Stimulated activated CD4-positive, alpha-beta T cell treated with anti-CD3 and anti-CD28 coated beads, Interleukin-2, amount 100 ng/mL, for 48 hours (primary cell): ENCODE data around the gene TMEM203.
"Not testable (repeated sequence)": the region's sequence is repeated elsewhere in the genome, so short reads cannot be mapped to it uniquely, and the experiment has no call there.

Experiments
- DNase-seq, 2 donors: peaks; one replicate each; pipeline ENCODE4 v3.0.0-alpha.2; 2020

TMEM203 gene

DNA sequence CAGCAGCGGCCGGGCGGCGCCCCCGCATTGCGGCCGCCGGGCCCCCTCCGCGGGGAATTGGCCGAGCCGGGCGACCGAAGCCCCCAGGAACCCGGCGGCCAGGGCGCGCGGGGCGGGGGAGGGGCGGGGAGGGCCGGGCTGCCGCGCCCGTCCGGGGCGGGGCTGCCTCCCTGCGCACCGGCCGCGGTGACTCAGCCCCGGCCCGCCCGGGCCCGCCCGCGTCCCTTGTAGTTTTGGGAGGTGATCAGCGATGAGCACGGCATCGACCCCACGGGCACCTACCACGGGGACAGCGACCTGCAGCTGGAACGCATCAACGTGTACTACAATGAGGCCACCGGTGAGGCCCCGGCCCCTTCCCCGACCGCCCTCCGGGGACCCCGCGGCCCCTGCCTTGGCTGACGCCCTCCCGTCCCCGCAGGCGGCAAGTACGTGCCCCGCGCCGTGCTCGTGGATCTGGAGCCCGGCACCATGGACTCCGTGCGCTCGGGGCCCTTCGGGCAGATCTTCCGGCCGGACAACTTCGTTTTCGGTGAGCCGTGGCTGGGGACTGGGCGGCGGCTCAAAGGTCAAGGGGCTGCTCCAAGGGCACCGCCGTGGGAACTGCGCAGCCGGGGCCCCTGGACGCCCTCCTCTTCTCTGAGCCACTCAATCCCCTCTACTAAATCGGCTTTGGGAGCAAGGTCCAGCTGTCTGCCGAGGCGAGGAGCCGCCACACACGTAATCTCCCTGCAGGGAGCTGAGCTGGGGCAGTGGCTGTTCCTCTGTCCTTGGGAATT lies 36.2 kb upstream of the TMEM203 start:
- DNase-seq = peak; percentile 52

DNA sequence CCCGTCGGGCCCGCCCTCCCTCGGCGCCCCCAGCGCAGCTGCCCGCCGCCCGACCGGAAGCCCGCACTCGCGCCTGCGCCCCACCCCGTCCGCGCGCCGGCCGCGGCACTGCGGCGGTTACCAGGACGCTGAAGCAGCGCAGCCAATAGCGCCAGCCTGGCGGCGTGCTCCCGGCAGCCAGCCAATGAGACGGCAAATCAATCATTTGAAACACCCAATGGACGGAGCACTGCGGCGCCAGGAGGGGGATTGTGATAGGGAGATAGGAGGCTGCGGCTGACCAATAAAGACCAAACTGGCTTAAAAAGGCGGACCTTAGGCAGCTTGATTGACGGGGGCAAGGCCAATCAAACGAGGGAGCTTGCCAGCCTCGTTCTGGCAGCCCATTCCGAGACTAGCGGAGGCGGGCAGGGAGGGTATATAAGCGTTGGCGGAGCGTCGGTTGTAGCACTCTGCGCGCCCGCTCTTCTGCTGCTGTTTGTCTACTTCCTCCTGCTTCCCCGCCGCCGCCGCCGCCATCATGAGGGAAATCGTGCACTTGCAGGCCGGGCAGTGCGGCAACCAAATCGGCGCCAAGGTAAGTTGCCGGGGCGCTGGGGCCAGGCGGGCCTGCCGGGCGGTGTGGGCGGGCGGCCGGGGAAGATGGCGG lies 35.5 kb upstream of the TMEM203 start, which contains the start of gene TUBB4B:
Gene TUBB4B (plus strand): TSS at position 447 of the 649 bp plus-strand sequence. CDS start 74 bp downstream, at position 521.
- DNase-seq = peak; percentile 92 to 93

DNA sequence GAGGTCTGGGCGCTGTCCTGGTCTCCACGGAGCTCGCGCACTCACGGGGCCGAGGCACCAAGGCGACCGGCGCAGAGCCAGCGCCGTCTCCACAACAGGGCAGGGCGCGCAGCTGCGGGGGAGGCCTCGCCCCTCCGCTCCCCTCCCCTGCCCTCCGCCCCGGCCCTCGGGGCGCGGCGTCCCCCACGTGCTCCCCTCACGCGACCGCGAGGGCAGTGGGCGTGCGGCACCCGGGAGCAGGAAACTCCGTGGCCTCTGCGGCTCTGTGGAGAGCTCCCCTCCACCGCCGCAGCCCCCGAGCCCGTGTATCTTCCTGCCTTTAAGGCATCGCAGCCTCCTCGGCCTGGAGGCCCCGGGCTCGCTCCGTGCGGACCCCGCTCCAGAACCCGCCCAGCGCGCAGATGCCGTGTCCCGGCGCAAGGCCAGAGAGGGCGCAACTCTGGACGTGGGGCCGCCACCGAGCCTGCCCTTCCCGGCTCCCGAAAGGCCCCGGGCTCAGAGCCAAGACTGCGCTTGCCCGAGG lies 34.9 kb upstream of the TMEM203 start:
- DNase-seq = peak; percentile 49 to 51

DNA sequence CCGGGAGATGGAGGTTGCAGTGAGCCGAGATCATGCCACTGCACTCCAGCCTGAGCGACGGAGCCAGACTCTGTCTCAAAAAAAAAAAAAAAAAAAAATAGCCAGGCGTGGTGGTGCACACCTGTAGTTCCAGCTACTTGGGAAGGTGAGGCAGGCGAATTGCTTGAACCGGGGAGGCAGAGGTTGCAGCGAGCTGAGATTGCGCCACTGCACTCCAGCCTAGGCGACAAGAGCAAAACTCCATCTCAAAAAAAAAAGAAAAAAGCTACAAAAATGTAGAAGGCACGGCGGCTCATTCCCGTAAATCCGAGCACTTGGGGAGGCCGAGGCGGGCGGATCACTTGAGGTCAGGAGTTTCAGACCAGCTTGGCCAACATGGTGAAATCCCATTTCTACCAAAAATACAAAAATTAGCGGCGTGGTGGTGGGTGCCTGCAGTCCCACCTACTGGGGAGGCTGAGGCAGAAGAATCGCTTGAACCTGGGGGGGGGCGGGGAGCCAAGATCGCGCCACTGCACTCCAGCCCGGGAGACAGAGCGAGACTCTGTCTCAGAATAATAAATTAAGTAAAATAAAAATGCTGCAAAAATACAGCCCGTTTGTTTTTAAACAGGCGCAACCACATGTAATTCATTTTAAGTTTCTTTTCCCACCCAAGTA lies 34.2 kb upstream of the TMEM203 start:
- DNase-seq = not testable (repeated sequence)

DNA sequence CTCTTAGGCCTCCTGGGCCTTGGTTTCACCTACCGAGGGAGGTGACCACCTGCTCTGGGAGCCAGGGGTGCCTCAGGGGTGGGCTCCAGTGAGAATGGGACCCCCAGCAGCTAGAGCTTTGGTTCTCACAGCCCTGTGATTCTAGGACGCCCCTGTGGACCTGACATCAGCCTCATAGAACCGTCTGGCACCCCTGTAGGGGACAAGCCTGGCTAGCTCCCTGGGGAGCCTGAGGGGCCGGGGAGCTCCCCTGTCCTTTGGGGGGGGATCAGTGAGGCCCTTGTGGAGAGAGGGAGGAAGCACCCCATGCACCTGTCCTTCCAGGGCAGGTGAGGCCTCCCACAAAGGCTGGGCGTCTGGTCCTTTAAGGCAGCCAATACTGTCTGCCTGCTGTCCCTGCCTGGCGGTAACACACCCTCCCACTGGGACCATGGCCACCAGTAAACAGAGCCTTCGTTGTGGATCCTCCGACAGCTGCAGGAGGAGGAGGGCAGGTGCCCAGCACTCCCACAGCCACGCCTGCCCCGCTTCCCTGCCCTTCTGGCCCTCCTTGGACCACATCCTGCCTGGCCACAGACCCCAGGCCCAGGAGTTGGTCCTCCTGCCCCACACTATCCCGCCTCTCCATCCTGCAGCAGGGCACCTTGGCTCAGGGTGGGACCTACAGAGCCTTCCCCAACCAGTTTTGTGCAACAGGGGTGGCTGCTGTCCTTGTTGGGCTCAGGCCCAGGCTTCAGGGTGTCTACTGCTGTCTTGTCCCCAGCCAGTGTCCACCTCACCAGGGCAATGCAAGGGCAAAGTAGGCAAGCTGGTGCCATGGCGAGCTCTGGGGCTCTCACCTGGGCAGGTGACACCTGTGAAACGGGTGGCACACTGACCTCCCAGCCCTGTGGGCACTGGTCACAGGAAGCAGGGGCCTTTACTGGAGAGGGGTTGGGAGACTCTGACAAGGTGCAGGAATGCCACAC lies 32.6 kb upstream of the TMEM203 start:
- DNase-seq = no peak

DNA sequence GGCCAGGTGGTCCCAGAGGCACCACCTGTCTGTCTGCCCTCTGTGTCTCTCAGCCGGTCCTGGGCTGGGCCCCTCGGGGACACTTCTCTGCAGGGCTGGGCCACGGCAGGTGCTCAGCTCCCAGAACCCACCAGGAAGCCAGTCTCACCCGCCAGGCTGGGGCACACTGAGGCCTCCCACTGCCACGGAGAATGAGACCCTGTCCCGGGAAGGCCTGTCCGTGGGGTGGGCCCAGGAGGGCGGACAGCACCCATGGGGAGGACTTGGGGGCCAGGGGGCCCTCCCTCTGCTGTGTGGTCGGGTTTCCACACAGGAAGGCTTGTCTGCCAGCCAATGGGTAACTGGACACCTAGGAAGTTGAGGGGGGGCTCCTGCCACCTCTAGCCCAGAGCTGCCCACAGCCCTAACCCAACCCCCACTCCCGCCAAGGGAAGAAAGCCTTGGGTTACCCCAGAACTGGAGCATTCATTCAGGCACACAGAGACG lies 31.5 kb upstream of the TMEM203 start:
- DNase-seq = no peak

DNA sequence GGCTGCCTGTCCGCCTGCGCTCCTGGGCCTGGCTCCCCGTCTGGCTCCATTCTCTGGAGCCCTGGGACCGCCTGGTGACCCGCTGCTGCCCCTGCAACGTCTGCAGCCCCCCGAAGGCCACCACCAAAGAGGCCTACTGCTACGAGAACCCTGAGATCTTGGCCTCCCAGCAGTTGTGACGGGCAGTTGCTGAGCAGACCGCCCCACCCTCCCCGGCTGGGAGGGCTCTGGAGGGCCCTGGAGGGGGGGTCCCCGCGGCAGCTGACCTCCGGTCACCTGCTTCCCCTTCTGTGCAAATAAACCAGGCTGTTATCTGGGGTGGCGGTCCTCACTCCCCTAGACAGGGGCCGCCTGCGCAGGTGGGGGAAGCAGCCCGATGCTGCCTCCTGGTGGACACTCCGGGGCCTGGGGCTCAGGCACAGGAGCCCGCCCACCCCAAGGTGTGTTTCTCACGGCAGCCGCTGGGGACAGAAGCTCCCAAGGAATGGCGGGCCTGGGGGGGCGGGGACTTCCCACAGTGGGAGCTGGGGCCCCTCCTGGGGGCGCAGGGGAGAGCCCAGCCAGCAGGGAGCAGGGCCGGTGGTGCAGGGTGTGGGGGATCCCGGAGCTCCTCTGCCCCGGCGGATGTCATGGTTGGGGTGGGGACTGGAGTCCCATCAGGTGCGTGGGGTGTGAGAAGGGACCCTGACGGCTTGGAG lies 30.9 kb upstream of the TMEM203 start:
- peak; percentile 91 to 94 for DNase-seq

DNA sequence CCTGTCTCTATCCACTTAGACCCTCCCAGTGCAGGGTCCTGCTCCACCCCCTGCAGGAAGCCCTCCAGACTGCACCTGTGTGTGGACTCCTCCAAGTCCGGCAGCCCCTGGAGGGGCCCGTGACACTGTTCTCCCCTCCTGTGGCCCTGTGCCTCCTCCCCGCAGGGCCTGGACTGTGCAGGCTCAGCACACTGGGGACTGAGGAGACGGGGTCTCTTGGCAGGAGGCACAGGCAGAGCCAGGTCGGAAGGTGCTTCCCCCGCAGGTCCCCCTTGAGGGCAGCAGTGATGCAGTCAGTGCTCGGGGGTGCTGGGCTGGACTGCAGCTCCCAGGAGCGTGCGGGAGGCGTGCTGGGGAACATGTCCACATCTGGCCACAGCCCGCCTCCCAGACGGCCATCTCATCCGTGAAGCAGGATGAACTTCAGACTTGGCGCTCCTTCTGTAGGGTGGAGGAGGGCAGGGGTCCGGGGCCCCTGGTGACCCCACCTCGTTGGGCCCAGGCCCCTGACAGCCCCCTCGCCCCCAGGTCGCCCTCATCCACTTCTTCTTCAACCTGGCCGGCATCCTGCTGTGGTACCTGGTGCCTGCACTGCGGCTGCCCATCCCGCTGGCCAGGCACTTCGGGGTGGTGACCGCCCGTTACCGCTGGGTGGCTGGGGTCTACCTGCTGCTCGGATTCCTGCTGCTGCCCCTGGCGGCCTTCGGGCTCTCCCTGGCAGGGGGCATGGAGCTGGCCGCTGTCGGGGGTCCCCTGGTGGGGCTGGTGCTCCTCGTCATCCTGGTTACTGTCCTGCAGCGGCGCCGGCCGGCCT lies 30.2 kb upstream of the TMEM203 start:
- no peak for DNase-seq

DNA sequence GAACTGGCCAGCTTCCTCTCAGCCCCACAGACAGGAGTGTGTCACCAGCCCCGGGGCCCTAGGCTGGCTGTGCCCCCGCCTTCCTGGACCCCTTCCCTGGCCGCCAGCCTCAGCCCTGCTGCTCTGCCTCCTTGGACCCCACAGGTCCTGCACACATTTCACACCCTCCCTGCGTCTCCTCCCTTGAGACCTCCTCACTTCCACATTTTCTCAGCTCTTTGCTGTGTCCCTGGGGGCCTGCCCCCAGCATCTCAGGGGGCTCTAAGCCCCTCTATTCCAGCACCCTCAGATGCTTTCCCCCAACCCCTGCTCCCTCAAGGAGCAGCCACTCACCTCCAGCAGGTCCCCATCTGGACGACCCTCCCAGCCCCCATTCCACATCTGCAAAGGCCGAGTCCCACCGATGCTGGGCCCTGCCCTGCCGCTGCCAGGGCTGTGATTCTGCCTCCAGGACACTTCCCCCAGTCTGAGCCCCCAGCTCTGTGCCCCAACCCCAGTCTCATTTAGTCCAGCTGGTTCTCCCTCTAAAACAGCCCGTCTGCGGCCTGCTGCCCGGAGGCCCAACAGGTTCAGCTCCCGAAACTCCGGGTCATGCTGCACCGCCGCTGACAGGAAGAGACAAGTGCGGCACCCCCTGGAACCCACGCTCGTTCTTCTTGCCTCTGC lies 29.4 kb upstream of the TMEM203 start:
- no peak for DNase-seq

DNA sequence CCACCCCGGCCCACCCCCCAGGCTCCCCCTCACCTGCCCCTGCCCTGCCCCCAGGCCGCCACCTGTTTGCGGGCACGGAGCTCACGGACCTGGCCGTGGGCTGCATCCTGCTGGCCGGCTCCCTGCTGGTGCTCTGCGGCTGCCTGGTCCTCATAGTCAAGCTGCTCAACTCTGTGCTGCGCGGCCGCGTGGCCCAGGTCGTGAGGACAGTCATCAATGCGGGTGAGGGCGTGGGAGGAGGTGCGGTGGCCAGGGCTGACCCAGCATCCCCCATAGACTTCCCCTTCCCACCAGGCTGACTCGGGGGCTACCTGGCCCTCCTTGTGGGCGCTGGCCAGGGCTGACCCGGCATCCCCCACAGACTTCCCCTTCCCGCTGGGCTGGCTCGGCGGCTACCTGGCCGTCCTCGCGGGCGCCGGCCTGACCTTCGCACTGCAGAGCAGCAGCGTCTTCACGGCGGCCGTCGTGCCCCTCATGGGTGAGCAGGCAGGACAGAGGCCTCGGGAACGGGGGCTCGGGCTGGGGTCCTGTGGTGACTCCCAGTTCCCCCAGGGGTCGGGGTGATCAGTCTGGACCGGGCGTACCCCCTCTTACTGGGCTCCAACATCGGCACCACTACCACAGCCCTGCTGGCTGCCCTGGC lies 28.7 kb upstream of the TMEM203 start:
- no peak for DNase-seq

DNA sequence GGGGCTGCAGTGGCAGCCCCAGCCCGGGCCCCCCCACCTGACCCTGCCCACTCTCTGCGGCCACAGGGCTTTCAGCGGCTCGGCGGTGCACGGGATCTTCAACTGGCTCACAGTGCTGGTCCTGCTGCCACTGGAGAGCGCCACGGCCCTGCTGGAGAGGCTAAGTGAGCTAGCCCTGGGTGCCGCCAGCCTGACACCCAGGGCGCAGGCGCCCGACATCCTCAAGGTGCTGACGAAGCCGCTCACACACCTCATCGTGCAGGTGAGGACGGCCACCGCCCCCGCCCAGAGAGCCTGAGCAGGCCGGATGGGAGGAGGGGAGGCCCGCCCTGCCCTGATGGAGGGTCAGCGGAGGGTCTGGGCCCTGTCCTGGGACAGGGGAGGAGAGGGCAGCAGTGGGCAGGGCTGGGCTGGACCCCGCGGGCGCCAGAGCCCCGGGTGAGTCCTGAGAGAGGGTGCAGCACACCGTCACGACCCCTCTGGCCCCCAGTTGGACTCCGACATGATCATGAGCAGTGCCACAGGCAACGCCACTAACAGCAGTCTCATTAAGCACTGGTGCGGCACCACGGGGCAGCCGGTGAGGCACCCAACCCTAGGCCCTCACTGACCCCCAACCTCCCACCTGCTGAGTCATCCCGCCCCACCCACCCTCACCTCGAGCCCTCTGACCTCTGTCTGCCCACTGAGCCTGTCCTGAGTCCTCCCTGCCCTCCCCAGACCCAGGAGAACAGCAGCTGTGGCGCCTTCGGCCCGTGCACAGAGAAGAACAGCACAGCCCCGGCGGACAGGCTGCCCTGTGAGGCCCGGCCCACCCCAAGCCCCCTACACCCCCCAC lies 27.9 kb upstream of the TMEM203 start:
- DNase-seq = no peak

DNA sequence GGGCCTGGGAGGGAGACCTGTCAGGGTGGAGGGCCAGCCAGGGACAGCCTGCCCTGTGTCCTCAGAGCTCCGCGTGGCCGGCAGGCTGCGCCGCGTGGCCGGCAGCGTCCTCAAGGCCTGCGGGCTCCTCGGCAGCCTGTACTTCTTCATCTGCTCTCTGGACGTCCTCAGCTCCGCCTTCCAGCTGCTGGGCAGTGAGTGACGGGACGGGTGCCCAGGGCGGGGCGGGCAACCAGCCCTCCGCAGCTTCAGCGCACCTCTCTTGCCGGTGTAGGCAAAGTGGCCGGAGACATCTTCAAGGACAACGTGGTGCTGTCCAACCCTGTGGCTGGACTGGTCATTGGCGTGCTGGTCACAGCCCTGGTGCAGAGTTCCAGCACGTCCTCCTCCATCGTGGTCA lies 27.1 kb upstream of the TMEM203 start:
- no peak for DNase-seq

DNA sequence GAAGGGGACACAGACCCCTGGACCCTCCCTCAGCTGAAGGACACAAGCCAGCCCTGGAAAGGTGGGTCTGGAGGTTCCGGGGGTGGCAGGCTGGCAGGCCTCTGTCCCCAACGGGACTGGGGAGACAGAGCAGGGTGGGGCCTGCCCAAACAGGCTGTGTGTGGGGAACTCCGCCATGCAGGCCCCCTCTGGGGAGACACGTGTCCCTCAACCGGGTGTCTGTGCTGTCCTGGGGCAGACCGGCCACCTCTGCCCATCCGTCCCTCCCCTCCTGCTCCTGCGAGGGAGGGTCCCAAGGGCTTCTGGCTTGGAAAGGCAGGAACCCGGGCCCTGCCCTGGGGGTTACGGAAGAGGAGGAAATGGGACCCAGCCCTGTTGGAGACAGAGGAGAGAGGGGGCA lies 26.7 kb upstream of the TMEM203 start:
- no peak for DNase-seq

DNA sequence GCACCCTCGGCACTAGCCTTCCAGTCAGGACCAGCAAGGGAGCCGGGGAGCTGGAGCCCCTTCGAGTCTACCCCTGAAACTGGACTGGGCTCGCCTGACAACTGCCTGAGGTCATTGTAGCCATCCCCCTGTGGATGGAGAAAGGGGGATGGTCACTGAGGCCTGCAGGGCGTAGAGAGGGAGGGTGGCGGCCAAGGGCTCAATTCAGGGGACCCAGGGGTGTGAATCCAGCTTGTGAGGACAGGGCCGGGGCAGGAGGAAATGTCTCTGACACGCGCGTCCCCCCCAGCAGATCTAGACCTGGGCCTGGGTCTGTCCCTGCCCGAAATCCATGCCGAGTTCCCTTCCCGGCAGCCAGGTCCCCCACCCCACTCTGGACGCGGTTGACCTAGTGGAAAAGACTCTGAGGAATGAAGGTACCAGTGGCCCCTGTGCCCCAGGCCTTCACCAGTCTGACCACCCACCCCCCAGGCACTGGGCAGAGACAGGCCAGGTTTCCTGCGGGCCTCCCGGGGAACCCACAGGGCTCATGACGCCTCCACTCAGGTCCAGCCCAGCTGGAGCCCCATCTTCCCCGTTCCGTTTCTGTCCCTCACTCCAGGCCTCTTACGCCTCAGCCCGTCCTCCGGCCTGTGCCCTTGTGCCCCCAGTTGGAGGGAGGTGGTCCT lies 26.1 kb upstream of the TMEM203 start:
- DNase-seq = no peak

DNA sequence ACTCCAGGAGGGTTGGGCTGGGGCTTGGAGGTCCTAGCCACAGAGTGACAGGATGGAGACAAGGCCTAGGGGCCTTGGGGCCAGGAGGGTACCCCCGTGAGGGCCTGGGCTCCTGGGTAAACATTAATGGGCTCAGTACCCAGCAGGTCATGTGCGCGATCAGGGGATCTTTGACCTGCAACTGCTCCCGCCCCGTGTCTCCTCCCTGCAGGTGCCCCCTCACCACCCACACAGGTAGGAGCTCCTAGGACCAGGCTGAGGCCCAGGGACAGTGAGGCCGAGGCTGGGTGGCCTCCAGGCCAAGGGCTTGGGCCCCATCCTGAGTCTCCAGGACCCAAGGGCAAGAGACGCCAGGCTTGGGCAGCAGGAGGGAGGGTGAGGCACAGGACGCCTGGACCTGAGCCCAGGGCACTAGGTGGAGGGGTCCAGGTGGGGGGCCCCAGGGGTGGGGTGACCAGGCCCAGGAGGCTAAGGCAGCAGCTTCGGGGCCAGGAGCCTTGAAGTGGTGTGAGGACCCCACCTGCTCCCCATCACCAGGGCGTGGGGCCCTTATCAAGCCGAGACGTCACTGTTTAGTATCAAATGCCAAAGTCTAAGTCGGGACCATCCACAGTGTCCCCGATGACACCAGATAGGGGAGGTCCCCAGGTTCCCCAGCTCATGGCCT lies 25.4 kb upstream of the TMEM203 start, which contains the start of gene SLC34A3:
Gene SLC34A3 (plus strand): TSS at position 197 of the 667 bp plus-strand sequence. CDS start 802 bp downstream, outside the sequence.
- DNase-seq = no peak

DNA sequence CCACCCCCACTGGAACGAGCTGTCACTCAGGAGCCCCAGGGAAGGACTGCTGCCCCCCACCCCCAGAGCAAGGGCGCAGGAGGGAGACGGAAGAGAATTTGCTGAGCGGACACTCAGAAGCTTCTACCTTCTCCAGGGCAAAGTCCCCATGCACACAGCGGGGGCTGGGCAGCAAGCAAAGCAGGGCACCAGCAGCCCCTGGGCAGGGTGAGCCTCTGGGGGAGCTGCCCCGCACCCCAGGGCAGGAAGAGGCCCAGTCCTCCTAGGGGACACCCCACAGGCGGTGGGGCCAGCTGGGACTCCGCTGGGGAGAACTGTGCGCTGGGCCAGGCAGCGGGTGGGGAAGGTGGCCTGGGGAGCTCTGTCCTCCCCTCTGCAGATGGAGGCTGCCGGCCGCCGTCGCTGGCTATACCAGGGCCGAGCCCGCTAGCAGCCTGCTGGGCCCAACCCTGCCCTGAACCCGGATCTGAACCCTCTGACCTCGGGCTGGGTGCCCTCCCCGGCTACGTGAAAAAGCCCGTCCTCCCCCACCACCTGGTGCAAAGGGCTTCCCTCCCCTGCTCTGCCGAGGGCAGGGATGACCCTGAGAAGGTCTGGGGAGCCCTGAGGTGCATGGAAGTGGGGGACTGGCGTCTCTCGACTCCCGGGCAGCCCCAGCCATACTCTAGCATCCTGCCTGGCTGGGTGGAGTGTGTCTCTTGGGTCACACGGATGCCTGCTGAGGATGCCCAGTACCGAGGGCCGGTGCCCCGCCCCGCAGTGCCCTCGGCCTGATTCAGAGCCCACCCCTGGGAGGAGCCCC lies 24.7 kb upstream of the TMEM203 start:
- no peak for DNase-seq
